A549 treated with RU486 at 1 μM for 4 hours (cell line): ENCODE results near the gene CBLN2. TPM values are rescaled to one million over a fixed set of nuclear protein-coding genes. Genes with fewer than 3 reads are reported as not detected.

Experiments used
- total RNA-seq: library from RNA; stranded (reverse); fragments of 200-300 nt; extraction: Qiagen RNA extraction; gene quantifications from 5 replicates; pipeline ENCODE4 v1.2.3, GENCODE V29; 2022; ENCODE audit warnings: low read depth

Gene CBLN2
- 0.05 to 0.28 TPM (median 0.07 TPM) in 3 of 5 replicates, not detected in the others for total RNA-seq

DNA sequence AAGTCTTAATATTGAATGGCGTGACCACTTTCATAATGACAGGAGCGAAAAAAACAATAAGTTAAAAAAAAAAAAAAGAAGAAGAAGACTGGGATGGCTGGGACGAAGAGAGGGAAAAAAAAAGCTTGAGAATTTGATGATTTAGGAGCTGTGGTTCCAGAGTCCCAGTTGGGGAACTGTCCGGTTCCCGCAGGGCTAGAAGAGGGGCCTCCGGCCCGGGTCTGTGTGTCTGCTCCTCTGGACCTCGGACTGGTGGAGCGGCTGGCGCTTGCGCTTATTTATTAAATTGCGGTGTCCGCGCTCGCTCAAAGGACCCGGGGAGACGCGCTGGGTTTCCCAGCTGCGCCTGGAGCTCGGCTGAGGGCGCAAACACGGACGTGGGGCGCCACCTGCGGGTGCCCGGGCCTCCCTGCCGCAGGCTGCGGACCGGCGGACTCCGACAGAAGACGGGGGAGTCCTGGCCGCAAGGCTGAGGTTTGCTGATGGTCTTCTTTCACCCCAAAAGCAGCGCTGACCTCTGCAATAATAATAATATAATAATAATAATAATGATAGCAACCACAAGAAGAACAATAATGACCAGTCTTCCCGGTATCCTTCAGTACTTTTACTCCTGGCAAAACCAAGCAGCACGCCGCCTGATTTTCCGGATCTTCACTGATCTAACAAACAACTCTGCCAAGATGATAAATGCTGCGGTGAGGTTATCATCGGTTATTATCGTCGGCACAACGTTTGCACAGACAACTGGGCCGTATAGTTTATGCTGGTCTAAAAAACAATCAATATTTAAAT is at the start of gene CBLN2:
TSS of gene CBLN2 (minus strand) at position 251 of the 795 bp plus-strand sequence. CDS start 2,182 bp downstream, outside the sequence.

